ENCODE results near the gene GPR15LG.
"Not testable (repeated sequence)": the region's sequence is repeated elsewhere in the genome, so short reads cannot be mapped to it uniquely, and the experiment has no call there.

GPR15LG gene

GRCh38 chr10:84166620-84167288 lies 6.8 kb upstream of the GPR15LG start:
- DNase-seq: no peak

DNA sequence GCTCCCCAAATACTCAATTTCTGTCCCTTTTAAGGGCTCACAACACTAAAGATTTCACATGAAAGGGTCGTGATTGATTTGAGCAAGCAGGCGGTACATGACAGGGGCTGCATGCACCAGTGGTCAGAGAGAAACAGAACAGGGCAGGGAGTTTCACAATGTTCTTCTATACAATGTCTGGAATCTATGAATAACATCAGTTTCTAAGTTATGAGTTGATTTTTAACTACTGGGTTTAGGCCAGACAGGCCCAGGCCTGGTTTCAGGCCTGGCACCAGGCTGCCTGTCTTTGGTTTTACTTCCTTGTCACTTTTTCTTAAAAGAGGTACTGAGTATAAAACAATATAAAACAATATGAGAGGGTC lies 6.3 kb upstream of the GPR15LG start:
- DNase-seq: not testable (repeated sequence)

DNA sequence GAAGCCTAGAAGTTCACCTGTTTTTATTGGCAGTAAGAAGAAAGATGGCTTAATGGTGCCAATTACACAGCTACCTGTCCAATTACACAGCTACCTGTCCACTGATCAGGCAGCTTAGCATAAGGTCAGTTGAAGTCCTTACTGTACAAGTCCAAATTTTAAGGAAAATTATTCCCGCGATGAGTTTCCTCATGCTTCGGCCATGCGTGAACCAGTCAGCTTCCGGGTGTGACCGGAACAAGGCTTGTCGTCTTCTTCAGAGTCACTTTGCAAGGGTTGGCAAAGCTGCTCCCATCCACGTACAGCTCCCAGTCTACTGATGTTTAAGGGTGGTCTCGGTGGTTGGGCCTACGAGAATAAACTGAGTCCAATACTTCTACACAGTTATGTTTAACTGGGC lies 5.2 kb upstream of the GPR15LG start:
- DNase-seq: not testable (repeated sequence)

DNA sequence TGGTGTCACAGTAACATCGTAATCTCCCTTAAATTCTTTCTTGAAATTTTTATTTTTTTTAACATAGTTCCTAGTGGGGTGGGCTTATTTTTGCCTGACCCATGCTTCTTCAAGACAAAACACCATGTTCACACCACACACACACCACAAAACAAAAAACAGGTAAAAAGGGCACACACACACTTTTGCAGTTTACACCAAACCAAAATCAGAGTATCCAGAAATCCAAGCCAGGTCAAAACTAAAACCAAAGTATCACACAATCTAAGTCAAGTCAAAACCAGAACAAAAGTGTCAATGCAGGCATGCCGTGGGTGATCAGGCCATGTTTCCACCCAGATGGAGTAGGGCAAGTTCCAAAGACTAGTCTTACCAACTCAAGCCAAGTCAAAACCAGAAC lies 2.4 kb upstream of the GPR15LG start:
- DNase-seq: not testable (repeated sequence)

DNA sequence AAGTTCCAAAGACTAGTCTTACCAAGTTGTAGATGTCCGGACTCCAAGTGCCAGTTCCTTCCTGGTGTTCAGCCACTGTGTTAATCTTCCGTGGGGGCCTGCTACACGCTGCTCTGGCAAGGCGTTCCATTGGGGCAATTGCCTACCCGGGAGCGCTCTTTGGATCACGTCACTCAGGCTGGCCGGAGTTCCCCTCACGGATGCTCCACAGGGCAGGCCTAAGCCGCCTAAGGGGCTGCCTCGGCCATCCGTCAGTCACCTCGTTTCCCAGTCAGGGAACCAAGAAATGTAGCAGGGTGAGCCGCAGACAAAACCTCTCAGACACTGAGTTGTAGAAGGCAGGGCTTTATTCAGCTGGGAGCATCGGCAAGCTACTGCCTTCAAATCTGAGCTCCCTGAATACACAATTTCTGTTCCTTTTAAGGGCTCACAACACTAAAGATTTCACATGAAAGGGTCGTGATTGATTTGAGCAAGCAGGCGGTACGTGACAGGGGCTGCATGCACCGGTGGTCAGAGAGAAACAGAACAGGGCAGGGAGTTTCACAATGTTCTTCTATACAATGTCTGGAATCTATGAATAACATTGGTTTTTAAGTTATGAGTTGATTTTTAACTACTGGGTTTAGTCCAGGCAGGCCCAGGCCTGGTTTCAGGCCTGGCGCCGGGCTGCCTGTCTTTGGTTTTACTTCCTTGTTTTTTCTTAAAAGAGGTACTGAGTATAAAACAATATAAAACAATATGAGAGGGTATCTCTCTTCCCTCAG lies 1.7 kb upstream of the GPR15LG start:
- not testable (repeated sequence) for DNase-seq

DNA sequence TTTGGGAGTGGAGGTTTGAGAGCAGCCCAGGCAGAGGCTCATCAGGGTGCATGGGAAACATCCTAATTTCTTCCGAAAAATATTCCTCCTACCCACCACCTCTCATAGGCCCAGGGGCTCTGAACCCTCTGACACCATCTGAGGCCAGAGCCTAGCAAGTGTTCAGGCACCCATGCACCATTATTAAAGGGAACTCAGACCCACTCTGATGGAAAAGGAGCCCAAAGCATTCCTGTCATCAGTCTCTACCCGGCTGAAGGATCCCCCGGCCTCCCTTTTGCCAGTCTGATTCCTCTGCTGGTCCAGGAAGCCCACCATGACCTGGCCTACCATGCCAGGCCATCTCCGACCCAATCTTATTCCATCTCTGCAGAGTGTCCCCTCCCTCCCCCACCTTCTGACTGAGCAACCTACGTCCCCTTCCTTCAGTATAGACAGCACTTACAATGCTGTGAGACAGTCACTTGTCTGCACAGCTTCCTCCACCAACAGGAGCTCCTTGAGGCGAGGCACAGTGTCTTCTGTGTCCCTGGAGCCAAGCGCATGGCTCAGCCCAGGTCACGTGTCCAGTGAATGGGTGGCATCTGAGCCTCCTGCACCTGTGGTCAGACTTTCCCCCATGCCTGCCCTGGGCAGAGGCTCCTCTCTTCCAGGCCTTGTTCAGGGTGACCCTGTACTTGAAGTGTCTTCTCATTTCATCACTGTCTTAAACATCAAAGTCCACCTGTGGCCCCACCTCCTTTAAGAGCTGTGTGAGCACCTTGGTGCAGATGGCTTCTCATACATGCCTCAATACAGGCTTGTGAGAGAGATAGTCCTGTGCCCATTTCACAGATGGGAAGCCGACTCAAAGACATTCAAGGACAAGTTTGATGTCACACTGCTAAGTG lies 889 bp upstream of the GPR15LG start:
- DNase-seq: no peak

DNA sequence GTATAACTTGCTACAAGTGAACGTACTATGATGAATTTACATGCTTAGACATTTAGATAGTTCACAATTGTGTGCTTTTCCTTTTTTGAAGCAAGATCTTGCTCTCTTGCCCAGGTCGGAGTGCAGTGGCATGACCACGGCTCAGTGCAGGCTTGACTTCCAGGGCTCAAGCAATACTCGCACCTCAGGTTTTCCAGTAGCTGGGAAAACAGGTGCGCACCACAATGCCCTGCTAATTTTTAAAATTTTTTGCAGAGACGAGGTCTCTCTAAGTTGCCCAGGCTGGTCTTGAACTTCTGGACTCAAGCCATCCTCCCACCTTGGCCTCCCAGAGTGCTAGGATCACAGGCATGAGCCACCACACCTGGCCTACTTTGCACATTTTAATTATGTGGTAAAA lies 1.8 kb downstream of the GPR15LG start:
- DNase-seq: no peak

DNA sequence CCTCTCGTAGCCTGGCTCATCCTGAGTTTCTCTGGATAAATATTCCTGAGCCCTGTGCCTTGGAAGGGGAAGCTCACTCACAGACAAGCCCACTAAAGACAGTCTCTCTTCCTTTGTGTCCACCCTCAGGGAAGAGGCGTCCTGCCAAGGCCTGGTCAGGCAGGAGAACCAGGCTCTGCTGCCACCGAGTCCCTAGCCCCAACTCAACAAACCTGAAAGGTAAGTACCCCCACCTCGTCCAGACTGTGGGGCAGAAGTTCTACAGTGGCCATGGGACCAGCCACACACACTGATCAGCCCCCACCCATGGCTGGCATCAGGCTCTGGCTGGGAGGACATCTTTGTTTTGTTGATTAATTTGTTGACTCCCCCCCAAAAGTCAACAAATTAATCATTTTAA lies 2.8 kb downstream of the GPR15LG start:
- DNase-seq: no peak

DNA sequence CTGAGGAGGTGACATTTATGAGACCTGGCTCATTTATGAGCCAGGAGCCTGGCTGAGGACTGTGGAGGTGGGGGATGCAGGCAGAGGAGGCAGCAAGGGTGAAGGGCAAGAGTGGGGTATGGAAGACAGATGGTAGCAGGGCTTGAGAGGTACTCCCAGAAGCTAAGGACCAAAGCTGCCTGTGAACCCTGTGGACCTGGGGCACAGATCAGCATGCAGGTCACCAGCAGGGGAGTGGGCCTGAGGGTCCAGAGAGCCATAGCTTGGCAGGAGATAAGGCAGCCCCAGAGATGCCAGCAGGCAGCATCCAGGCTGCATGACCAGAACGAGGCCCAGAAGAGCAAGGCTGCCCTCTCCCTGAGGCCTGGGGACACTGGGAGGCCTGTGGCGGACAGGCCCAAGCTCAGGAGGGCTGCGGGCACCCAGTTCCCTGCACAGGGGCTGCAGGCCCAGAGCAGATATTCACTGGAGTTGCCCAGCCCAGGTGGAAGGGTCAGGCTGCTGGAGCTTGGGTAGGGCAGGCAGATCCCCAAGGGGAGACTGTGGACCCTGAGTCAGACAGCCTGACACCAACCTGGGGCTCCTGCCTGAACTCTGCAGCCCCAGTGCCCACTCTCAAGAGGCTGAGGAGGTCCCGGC lies 3.4 kb downstream of the GPR15LG start:
- DNase-seq: no peak

- DNase-seq: peak; percentile 73
Observed at GRCh38 chr10:84177541-84178141, 4.0 kb downstream of the GPR15LG start.

GRCh38 chr10:84178160-84178609 lies 4.6 kb downstream of the GPR15LG start:
- DNase-seq: no peak

GRCh38 chr10:84179059-84179710 lies 5.6 kb downstream of the GPR15LG start:
- DNase-seq: peak; percentile 32 to 64

DNA sequence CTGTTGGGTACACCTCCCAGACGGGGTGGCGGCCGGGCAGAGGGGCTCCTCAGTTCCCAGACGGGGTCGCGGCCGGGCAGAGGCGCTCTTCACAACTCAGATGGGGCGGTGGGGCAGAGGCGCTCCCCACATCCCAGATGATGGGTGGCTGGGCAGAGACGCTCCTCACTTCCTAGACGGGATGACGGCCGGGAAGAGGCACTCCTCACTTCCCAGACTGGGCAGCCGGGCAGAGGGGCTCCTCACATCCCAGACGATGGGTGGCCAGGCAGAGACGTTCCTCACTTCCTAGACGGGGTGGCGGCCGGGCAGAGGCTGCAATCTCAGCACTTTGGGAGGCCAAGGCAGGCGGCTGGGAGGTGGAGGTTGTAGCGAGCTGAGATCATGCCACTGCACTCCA lies 6.8 kb downstream of the GPR15LG start:
- not testable (repeated sequence) for DNase-seq

- DNase-seq: no peak
Observed at GRCh38 chr10:84181631-84182030, 8.0 kb downstream of the GPR15LG start.

DNA sequence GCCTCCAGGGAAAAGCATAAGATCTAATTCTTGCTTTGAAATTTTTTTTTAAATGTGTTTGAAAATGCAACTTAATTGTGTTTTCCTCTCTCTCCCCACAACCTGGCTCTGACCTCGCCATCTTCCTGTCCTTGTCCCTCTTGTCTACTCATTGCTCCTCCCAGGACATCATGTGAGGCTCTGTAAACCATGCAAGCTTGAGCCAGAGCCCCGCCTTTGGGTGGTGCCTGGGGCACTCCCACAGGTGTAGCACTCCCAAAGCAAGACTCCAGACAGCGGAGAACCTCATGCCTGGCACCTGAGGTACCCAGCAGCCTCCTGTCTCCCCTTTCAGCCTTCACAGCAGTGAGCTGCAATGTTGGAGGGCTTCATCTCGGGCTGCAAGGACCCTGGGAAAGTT lies 10.9 kb downstream of the GPR15LG start:
- DNase-seq: no peak

DNA sequence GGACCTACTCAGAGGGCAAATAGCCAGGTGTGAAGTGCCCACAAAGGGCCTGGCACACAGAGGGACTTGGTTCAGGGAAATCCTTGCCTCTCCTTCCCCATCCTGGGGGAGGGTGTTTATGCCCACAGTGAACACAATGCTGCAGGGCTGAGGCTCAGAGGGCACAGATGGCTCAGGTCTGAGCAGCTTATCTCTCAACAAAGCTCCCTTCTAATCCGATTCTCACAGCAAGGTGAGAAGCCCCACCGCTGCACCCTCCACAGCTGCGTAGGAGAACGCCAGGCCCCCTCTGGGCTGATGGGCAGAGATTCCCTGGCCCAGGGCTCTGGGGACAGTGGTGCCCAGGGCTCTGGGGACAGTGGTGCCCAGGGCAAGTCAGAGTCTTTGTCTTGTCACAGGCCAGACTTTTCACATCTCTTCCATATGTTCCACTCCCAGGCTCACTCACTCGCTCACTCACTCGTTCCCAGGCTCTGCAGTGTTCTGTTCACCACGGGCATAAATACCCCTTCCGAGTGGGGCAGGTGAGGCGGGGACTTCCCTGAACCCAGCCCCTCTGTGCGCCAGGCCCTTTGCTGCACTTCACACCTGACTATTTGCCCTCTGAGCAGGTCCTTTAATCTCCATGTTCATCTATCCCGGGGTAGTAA lies 12.1 kb downstream of the GPR15LG start:
- no peak for DNase-seq

DNA sequence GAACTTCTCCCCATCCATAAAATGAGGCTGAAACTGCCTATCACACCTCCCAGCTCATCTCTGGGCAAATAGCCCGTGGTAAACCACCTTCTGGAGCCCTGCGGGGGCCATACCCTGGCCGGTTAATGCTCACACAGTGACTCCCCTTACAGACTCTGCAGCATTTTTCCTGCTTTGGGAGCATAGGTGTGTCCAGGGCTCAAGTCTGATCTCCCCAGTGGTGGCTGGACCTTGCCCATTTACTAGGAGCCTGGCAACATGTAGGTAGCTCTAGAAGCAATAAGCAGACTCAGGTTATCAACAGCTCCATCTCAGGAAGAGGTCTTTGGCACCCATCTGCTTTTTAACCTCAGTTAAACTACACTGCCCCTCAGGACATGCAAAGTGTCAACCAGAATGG lies 15.2 kb downstream of the GPR15LG start:
- no peak for DNase-seq

DNA sequence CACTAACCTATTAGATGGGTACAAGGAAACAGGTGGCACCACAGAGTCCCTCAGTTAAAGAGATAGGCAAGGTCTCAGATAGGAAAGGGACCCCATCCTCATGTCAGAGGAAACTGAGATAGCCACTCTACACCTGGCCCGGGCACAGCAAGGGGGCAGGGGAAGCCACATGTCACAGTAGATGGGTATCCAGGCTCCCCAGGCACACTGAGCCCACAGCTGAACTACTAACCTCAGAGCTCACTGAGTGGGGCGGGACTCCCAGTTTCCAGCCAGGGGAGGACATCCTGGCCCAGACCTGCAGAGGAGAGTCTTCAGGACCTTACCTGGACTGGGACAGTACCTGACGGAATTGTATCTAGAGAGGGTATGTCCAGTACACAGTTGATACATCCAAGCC lies 17.0 kb downstream of the GPR15LG start:
- DNase-seq: no peak

GRCh38 chr10:84191106-84191505 lies 17.5 kb downstream of the GPR15LG start:
- peak in 1 of 2 donors; percentile 29 for DNase-seq

GRCh38 chr10:84193327-84193726 lies 19.7 kb downstream of the GPR15LG start:
- DNase-seq: no peak

GRCh38 chr10:84193846-84194423 lies 20.3 kb downstream of the GPR15LG start:
- DNase-seq: no peak

Data from CD4-positive, alpha-beta T cell treated with Interleukin-4 for 1 hour (primary cell).